ENCODE measurements around the gene KCNAB1.

DNA sequence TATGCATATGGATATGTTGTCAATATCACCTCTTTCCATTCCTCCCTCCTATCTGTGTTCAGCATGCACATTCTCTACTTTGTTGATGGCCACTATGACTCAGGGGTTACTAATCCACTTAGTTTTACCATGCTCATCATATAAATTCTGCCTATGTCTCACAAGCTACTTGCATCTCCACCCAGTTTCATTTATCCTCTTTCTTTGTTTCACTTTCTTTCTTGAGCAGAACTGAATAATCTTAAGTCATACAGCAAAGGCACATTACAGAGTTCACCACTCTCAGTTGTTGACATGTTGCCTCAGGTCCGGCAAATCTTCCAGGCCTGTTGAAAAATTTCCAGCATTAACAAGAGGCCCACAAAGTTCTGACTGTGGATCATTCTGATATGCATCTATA lies 363.0 kb downstream of the KCNAB1 start:
- TF ChIP-seq CHD2 (IDR thresholded peaks at IDR 0.05; ENCODE audit: low read length) = no peak
- no peak for TF ChIP-seq JUN (IDR thresholded peaks at IDR 0.05; ENCODE audit: low read depth, low read length)
- TF ChIP-seq PHF8 (conservative IDR thresholded peaks at IDR 0.05; ENCODE audit: low read depth, low read length) = no peak
- no peak for TF ChIP-seq CBX8 (IDR thresholded peaks at IDR 0.05; ENCODE audit: borderline replicate concordance, low read depth, low read length)
- TF ChIP-seq YY1 (IDR thresholded peaks at IDR 0.05; ENCODE audit: low read depth, low read length) = no peak
- TF ChIP-seq POLR2A (IDR thresholded peaks at IDR 0.05; ENCODE audit: control extremely low read depth in 1 of 2, low read depth in 2 of 2, low read length in 2 of 2) = no peak
- TF ChIP-seq EZH2 (IDR thresholded peaks at IDR 0.05; ENCODE audit: low read depth, low read length, severe bottlenecking) = no peak

Data from H1 (cell line).